HT1080 (cell line): ENCODE data around the gene TYROBP. TPM values are rescaled to one million over a fixed set of nuclear protein-coding genes. Genes with fewer than 3 reads are reported as not detected.
"Not testable (repeated sequence)": the region's sequence is repeated elsewhere in the genome, so short reads cannot be mapped to it uniquely, and the experiment has no call there.

Experiments used
- DNase-seq: peaks from one replicate; pipeline ENCODE4 v3.0.0-alpha.2; 2015; ENCODE audit warnings: low read depth
- total RNA-seq: library from RNA; depleted of rRNA; stranded (reverse); fragments of >200 nt; shearing (Covaris generic); gene quantifications from 2 replicates; pipeline ENCODE4 v1.2.3, GENCODE V29; 2014

The TYROBP gene
- total RNA-seq, 1 experiment from 2014 or later, result not detected

DNA sequence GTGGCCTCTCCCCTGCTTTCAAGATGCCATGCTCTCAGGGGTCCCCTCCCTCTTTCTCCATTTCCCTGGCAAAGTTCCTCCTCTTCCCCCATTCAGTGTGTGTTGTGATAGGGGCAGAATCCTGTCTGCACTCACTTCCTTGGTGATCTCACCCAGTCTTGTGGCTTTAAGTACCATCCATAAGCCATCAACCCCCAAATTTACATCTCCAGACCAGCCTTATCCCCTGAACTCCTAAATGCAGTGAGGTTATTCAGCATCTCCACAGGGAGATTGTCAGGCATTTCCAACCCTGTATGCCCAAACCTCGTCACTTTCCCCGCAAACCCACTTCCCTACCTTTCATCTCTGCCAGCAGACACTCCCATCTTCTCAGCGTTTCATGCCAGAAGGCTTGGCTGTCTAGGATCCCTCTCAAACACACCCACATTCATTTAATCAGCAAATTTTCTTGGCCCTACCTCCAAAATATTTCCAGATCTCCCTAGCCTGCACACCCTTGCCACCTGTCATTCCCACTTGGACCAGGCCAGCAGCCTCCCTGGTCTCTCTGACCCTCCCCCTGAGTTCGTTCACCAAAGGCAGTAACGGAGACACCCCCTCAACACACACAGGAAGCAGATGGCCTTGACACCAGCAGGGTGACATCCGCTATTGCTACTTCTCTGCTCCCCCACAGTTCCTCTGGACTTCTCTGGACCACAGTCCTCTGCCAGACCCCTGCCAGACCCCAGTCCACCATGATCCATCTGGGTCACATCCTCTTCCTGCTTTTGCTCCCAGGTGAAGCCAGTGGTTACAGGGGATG lies 6.0 kb downstream of the TYROBP start, which contains the start of gene HCST:
HCST (plus strand) TSS at position 676 of the 808 bp plus-strand sequence; CDS start at position 741, 65 bp downstream.
- DNase-seq, result no peak

DNA sequence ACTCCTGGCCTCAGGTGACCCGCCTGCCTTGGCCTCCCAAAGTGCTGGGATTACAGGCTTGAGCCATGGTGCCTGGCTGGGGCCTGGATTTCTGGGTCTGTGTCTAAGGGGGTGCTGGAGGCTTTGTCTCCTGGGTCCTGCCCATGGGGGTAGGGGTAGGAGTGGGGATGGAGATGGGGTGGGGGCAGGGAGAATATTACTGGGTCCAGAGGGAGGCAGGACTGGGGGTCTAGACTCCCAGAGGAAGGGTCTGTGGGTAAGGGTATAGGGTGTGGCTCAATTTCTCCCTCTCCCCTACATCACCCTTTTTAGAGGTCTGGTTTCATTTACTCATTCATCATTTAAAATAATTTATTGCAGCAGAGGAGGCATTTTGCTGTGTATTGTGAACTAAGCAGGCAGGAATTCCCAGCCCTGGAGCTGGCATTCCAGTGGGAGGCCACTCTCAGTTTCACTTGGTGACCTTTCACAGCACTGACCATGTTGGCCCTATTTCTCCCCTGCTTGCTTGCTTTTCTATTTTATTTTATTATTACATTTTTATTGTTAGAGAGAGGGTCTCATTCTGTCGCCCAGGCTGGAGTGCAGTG lies 6.9 kb downstream of the TYROBP start:
- DNase-seq, result no peak

DNA sequence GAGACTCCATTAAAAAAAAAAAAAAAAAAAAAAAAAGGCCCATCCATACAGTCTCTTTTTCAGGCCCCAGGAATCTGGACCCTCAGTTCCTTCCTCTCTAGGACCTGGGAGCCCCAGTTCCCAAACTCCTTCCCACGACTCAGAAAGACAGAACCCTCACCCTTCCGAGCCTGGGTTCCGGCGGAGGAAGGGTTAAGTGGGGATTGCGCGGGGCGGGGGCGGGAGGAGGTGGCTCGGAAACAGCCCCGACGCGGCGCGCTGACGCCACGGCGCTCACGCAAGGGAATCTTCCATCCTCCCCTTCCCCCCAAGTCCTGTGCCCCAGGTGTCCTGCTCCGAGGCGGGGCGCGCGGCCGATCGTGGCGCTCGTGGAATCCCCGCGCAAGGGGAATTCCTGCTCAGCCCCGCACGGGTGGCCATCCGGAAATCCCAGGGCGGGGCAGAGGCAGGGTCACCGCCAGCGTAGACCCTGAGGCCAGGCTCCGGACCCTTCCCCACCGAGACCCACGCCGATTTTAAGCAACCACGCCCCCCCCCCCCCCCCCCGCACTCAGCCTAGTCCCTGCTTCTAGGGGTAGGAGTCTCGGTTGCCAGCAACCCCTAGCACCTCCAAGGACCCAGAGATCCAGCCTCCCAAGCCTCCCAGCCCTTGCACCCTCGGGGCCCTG lies 8.4 kb downstream of the TYROBP start:
- DNase-seq, result peak; percentile 77

DNA sequence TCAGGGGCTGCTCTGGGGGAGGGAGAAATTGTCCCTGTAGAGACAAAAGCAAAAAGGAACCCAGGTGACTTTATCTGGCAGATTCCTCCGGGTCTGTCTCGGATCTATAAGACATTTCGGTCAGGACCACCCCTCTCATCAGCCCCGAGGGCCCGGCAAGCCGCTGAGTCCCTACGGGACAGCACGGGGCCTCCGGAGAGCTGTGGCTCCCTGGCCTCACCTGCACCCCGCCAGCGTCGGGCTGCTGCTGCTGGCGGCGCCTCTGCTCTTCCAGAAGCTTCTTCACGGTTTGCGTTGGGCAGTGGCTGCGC lies 9.6 kb downstream of the TYROBP start:
- no peak for DNase-seq

DNA sequence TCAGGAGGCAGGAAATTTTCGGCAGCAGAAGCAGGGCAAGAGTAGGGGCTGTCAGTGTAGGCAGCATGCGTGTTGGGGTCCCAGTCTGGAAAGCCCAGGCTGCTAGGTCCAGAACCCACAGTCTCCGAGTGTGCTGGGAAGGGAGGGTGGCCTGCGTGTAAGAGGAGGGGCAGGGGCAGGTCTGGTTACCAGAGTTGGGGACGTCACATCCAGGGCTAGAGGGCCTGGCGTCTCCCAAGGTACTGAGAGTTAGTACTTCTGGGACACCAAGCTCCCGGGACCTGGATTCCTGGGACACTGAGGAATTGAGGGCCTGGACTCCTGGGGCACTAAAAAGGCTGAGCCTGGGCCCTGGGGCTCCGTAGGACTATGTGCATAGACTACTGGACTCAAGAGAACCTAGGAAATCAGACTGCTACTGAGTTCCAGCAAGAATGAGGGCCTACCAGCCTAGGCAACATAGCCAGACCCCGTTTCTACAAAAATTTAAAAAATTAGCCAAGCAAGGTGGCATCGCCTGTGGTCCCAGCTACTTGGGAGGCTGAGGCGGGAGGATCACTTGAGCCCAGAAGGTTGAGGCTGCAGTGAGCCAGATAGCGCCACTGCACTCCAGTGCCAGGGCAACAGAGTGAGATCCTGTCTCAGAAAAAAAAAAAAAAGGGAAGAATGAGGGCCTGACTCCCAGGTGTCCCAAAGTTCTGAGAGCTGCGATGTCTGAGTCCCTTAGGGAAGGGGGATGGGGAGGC lies 10.2 kb downstream of the TYROBP start:
- no peak for DNase-seq

DNA sequence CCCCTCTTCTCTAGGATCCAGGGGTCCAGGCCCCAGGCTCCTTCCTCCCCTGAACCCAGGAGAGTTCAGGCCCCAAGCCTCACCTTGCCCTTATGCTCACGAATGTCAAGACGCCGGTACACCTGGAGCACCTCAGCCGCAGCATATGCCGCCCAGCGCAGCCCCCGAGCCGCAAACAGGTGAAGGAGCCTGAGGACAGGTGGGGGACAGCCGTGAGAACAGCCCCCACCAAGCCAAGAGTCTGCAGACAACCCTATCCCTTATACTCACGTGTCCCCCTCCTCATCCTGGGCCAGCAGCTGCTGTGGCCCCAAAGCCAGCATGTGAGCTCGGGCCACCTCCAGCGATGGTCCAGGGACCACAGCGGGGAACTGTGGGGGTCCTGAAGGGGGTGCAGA lies 11.5 kb downstream of the TYROBP start:
- no peak for DNase-seq

DNA sequence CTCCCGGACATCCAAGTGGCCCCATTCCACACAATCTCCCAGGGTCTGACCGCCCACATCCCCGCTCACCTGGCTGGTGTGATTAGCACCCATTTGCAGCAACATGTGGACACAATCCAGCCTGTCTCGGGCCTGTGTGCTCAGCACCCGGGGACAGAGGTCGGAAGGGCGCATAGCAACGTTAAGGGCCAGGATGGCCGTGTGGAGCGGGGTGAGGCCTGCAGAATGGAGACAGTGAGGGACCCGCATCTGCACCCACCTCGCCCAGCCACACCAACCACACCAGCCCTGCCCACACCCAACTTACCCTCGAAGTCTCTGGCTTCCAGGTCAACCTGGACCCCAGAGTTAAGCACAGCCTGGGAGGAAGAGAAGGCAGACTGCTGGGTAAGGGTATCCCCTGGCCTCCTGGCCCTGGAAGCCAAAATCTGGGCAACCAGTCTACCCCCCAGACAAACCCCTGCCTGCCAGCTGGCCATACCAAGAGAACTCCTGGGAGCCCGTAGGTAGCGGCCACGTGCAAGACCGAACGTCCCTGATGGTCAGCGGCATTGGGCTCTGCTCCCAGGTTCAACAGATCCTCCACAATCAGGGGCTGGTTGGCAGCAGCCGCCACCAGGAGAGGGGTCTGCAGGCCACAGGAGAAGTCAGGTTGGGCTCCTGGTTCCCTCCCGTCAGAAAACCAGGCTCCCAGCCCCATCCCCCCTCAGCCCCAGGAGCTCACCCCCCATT lies 12.0 kb downstream of the TYROBP start:
- DNase-seq, result no peak

DNA sequence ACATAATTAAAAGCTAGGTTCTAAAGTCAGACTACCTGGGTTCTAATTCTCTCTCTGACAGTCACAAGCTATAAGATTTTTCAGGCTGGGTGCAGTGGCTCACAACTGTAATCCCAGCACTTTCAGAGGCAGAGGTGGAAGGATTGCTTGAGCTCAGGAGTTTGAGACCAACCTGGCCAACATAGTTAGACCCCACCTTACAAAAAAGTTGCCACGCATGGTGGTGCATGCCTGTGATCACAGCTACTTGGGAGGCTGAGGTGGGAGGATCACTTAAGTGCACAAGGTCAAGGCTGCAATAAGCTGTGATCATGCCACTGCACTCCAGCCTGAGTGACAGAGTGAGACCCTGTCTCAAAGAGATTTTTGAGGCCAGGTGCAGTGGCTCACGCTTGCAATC lies 13.8 kb downstream of the TYROBP start:
- no peak for DNase-seq

DNA sequence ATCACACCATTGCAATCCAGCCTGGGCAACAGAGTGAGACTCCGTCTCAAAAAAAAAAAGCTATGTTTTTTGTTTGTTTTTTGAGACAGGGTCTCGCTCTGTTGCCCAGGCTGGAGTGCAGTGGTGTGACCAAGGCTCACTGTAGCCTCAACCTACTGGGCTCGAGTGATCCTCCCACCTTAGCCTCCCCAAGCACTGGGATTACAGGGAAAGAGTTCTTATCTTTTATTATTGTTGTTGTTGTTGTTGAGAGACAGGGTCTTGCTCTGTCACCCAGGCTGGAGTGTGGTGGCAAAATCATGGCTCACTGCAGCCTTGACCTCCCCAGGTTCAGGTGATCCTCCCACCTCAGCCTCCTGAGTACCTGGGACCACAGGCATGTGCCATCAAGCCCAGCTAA lies 16.3 kb downstream of the TYROBP start:
- not testable (repeated sequence) for DNase-seq

DNA sequence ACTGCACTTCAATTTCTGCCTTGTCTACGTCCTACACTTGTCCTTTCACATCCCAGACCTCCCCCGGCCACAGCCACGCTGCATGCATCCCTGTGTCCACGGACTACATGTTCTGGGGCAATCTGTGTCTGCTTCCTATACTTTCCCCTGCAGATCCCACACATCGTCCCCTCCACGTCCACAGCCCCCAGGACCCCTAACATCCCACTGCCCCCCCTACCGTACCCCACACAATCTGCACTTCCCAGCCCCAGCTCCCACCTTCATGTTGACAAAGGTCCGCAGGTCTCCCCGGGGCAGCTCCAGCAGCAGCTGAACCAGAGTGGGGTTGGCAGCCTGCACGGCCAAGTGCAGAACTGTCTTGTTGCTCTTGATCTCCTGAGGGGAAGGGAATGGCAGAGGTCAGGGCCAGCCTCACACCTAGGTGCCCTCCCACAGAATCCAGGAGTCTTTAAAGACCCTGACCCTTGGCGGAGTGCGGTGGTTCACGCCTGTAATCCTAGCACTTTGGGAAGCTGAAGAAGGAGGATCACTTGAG lies 17.9 kb downstream of the TYROBP start:
- DNase-seq, result no peak

DNA sequence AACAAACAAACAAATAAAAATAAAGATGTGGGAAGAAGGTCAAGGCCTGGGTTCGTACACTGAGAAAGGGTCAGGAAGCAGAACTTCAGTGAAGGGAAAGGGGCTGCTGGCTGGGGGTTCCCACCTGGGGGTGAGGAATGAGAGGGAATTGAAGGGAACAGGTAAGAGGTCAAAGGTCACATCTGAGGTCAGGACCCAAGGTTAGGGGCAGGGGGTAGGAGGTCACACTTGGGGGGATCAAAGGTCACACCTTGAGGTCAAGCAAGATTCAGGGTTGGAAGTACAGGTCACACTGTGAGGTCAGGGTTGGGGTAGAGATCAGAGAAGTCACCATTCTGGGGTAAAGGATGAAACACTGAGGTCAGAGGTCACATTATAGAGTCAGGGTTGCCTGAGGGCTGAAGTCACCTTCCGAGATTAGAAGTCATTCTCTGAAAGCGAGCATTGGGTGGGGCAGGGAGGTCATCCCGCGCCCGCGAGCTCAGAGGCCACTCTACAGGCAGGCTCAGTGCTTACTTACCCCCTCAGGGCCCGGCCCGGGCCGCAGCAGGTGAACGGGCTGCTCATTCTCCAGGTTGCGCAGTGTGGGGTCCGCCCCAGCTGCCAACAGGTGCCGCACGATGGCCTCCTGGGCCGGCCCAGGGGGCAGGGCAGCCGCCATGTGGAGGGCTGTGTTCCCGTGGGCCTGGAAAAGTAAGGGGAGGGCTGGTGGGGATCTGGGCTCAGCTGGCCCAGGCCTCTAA lies 18.6 kb downstream of the TYROBP start:
- no peak for DNase-seq

DNA sequence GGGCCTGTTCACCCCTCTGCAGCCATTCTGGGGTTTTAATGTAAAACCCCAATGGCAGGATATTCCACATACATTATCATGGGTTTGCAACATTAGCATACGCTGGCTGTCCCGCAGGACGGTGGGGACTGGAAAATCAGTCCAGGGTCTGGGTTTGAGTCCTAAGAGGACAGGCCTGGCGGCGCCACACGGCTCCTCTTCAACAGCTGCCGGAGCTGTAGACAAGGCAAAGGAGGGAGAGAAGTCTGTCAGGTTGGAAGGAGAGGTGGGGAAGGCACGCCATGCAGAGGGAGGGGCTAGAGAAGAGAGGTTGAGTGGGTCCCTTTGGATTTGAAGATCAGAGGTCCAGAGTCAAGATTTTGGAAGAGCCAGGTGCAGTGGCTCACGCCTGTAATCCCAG lies 19.7 kb downstream of the TYROBP start:
- no peak for DNase-seq

DNA sequence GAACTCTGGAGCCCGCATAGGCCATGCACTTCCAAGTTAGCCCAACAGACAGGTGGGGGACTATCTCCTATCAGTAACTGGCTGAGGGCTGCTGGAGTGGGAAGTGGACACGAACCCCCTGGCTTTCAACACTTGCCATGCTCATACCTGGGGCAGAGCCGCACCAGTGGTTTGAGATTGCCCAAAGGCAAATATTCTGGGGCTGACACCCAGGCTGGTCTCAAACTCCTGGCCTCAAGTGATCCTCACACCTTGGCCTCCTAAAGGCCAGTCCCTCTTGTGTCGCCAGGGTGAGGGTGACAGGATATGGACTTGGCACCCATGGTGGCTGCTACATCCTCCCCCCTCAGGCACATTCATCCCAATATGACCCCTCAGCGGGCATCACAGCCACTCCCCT lies 20.9 kb downstream of the TYROBP start:
- DNase-seq, result no peak

DNA sequence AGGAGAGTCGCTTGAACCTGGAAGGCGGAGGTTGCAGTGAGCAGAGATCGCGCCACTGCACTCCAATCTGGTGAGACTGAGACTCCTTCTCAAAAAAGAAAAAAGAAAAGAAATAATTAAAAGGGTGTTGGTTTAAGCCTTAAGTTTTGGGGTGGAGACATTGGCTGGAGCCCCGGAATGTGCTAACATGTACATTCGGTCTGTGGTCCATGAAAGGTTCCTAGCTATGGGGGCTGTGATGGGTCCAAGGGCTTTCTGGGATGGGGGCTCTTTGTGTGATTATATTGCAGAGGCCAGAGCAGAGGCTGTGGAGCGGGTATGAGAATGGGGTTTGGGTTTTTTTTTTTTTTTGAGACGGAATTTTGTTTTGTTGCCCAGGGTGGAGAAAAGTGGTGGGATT lies 22.2 kb downstream of the TYROBP start:
- DNase-seq, result no peak

DNA sequence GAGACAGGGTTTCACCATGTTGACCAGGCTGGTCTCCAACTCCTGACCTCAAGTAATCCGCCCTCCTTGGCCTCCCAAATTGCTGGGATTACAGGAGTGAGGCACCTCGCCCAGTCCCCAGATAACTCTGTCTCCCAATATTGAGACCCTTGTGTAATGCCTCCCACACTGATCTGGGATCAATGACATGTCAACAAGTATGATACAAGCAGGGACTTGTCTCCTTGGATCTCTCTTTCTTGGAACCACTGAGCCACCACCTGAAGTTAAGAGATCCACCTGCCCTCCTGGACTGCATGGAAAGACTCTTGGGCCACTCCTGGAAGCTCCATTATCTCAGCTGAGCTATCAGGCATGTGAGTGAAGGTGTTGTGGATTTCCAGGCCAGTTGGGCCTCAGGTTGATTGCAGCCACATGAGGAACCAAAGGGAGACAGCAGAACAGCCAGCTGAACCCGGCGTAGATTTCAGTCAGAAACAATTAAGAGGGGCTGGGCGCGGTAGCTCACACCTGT lies 22.8 kb downstream of the TYROBP start:
- no peak for DNase-seq

DNA sequence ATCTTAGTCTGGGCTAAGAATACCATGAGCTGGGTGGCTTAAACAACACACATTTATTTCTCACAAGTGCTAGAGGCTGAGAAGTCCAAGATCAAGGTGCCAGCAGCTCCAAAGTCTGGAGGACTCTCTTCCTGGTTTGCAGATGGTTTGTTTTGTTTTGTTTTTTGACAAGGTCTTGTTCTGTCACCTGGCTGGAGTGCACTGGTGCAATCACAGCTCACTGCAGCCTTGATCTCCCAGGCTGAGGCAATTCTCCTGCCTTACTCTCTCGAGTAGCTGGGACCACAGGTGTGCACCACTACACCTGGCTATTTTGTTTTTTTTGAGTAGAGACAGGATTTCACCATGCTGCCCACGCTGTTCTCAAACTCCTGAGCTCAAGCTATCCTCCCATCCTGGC lies 24.2 kb downstream of the TYROBP start:
- no peak for DNase-seq

DNA sequence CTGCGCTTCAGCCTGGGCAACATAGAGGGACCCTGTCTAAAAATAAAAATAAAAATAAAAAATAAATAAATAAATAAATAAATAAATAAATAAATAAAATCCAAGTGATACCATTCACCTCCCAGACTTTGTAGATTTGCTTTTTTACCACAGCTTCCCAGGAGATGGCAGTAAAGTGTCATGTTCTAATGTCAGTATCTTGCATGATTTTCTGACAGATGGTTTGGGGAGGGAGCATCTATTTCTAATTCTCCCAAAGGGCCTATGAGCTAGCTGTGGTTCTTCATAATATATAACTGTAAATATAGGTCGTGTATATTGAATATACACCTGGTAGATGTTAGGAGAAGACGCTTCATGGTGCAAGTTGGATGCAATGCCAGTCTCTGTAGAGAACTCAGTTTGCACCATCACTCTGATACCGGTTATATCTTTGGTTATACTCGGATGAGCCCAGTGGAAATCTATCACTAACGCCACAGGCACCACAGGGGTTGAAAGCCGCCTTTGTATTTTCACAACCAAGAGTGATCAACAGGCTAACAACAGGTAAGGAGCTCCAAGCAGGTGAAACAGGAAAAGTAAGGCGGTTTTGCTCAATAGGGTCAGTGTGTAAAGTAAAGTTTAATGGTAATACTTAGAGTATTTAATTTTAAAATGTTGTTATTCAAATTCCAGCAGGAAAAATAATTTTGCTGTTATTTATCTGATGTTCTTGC lies 25.8 kb downstream of the TYROBP start:
- peak; percentile 54 for DNase-seq

DNA sequence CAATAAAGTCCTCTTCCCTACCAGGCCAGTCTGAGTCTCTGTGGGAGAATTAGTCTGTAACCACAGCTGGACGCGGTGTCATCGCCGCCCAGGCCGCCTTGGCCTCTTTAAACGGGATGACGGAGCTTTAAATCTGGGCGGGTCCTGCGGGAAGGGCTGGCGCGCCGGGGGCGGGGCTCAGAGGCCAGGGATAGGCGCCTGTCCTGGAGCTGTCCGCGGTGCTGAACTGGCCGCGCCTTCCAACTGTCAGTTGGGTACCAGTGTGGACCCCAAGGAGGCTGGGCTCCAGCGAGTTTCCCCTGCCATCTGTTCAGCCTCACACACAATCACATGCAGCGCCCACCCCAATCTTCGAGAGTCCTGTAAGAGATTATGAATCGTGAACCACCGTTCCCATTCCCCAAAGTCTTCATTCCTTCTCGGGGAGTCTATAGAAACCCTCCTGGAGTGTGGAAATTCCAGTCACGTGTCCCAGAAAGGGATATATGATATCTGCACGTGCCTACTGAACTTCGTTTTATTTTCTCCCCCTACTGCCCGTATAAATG lies 28.3 kb downstream of the TYROBP start:
- DNase-seq, result peak; percentile 86

DNA sequence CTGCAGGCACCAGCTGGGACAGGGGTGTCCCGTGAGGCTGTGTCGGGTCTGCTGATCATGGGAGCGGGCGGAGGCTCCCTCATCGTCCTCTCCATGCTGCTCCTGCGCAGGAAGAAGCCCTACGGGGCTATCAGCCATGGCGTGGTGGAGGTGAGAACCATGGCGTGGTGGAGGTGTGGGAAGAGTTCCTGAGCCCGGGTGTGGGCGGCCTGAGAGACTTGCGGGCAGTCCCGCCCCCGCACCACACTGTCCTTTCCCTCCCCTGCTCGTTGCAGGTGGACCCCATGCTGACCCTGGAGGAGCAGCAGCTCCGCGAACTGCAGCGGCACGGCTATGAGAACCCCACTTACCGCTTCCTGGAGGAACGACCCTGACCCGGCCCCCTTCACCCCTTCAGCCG lies 29.0 kb downstream of the TYROBP start:
- DNase-seq, result no peak
